Measurements from ENCODE around the gene SLX9. TPM values are rescaled to one million over a fixed set of nuclear protein-coding genes. Genes with fewer than 3 reads are reported as not detected.

Gene SLX9
- total RNA-seq, 1 donor from 2014 or later = 30.4 TPM

DNA sequence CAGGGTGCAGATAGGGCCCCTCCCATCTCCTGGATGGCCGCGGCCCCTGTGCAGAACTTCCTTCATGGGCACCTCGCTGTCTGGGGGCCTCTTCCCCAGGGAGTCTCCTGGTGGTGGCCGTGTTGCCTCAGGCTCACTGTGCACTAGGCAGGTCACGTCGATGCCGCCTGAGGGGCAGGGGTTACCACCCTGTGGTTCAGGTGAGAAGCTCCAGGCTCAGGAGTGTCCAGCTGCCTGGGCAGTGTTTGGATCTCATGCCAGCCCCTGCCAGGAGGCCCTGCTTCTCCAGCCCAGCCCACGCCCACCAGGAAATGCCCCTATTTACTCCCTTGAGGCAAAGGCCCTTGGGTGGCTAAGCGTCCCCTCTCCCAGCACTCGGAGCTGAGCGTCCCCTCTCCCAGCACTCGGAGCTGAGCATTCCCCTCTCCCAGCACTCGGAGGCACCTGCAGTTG is 21.2 kb upstream of the SLX9 start:
- TF ChIP-seq, protein P1, sequence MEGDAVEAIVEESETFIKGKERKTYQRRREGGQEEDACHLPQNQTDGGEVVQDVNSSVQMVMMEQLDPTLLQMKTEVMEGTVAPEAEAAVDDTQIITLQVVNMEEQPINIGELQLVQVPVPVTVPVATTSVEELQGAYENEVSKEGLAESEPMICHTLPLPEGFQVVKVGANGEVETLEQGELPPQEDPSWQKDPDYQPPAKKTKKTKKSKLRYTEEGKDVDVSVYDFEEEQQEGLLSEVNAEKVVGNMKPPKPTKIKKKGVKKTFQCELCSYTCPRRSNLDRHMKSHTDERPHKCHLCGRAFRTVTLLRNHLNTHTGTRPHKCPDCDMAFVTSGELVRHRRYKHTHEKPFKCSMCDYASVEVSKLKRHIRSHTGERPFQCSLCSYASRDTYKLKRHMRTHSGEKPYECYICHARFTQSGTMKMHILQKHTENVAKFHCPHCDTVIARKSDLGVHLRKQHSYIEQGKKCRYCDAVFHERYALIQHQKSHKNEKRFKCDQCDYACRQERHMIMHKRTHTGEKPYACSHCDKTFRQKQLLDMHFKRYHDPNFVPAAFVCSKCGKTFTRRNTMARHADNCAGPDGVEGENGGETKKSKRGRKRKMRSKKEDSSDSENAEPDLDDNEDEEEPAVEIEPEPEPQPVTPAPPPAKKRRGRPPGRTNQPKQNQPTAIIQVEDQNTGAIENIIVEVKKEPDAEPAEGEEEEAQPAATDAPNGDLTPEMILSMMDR (IDR thresholded peaks at IDR 0.05) = no peak
- H3K4me3 Mint-ChIP-seq (ENCODE audit: unreplicated experiment) = no peak overlapping the region
- peaks cover under 1% of the 10 kb centered on the region for H3K36me3 Mint-ChIP-seq (ENCODE audit: unreplicated experiment)
- no peak for DNase-seq (ENCODE audit: extremely low spot score, unreplicated experiment)
- no peak overlapping the region for H3K27ac Mint-ChIP-seq (ENCODE audit: unreplicated experiment)
- H3K9me3 Mint-ChIP-seq (ENCODE audit: unreplicated experiment) = no peaks in the 10 kb centered on the region
- H3K4me1 Mint-ChIP-seq (ENCODE audit: unreplicated experiment) = peaks cover 12% of the 10 kb centered on the region
- H3K27me3 Mint-ChIP-seq (ENCODE audit: unreplicated experiment) = peaks cover 21% of the 10 kb centered on the region

DNA sequence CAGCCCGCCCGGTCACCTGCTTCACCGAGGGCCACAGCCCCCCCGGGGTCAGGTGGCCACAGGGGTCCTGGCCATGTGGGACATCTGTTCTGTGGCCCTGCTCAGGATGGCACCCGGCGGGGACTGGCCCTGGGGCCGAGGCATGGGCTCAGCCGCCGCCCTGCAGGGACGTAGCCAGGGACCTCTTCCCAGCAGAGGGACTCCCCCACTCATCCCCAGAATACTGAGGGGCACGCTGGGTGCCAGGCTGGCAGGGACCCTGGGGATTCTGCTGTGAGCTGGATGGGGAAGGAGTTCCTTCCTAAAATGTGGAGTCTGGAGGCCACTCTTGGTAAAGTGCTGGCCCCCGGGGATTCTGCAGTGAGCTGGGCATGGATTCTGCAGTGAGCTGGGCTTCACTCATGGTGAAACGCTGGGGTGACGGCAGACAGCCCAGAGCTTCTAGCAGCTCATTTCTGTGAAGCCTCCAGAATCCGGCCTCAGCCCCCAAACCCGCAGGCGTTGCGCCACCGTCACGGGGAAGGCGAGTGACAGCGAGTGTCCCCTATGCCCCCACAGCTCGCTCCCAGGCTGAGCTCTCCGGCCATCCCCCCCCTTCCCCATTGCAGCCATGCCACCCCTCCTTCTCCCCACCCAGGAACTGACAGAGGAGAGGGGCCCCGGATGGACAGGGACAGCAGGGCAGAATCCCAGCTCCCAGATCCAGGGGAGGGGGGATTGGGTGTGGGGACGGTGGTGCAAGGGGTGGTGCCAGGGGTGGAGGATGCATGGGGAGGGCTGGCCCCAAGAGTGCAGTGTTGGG is 20.5 kb upstream of the SLX9 start:
- TF ChIP-seq, protein P1 (IDR thresholded peaks at IDR 0.05) = no peak
- H3K27me3 Mint-ChIP-seq (ENCODE audit: unreplicated experiment) = peaks cover 28% of the 10 kb centered on the region
- H3K4me1 Mint-ChIP-seq (ENCODE audit: unreplicated experiment) = peaks cover 8% of the 10 kb centered on the region
- H3K27ac Mint-ChIP-seq (ENCODE audit: unreplicated experiment) = no peak overlapping the region
- no peak for DNase-seq (ENCODE audit: extremely low spot score, unreplicated experiment)
- H3K9me3 Mint-ChIP-seq (ENCODE audit: unreplicated experiment) = no peaks in the 10 kb centered on the region
- no peak overlapping the region for H3K4me3 Mint-ChIP-seq (ENCODE audit: unreplicated experiment)
- peaks cover 4% of the 10 kb centered on the region for H3K36me3 Mint-ChIP-seq (ENCODE audit: unreplicated experiment)

DNA sequence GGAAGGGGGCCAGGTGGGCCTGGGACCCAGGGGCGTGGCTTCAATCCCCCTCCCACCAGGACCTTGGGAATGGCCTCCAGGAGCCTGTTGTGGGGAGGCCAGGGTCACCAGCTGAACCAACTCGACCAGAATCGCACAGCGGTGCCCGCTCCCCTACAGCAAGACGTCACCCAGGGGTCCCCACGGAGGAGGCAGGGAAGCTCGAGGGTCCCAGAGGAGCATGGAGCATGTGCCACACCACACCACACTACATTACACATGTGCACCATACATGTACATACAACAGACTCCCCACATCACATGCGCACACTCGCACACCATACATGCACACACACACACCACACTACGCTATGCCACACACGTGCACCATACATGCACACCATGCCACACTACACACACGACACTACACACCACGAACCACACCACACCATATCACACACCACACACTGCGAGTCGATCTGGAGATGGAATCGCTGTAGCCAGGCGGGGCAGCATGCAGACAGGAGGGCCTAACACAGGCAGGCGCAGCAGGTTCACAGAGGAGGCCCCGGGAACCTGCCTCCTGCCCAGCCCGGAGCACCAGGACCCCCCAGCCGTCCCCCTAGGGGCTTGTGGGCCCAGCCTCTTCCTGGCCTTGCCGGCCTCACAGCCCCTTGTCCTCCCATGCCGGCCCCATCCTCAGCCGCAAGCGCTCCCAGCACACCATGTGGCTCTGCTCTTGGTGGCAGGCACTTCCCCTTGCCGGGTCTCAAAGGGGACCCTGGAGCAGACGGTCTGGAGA is 19.7 kb upstream of the SLX9 start:
- no peak overlapping the region for H3K4me3 Mint-ChIP-seq (ENCODE audit: unreplicated experiment)
- peaks cover 5% of the 10 kb centered on the region for H3K4me1 Mint-ChIP-seq (ENCODE audit: unreplicated experiment)
- H3K9me3 Mint-ChIP-seq (ENCODE audit: unreplicated experiment) = no peaks in the 10 kb centered on the region
- peaks cover 4% of the 10 kb centered on the region for H3K36me3 Mint-ChIP-seq (ENCODE audit: unreplicated experiment)
- H3K27me3 Mint-ChIP-seq (ENCODE audit: unreplicated experiment) = peaks cover 28% of the 10 kb centered on the region
- DNase-seq (ENCODE audit: extremely low spot score, unreplicated experiment) = no peak
- H3K27ac Mint-ChIP-seq (ENCODE audit: unreplicated experiment) = no peak overlapping the region
- TF ChIP-seq, protein P1 (IDR thresholded peaks at IDR 0.05) = no peak

DNA sequence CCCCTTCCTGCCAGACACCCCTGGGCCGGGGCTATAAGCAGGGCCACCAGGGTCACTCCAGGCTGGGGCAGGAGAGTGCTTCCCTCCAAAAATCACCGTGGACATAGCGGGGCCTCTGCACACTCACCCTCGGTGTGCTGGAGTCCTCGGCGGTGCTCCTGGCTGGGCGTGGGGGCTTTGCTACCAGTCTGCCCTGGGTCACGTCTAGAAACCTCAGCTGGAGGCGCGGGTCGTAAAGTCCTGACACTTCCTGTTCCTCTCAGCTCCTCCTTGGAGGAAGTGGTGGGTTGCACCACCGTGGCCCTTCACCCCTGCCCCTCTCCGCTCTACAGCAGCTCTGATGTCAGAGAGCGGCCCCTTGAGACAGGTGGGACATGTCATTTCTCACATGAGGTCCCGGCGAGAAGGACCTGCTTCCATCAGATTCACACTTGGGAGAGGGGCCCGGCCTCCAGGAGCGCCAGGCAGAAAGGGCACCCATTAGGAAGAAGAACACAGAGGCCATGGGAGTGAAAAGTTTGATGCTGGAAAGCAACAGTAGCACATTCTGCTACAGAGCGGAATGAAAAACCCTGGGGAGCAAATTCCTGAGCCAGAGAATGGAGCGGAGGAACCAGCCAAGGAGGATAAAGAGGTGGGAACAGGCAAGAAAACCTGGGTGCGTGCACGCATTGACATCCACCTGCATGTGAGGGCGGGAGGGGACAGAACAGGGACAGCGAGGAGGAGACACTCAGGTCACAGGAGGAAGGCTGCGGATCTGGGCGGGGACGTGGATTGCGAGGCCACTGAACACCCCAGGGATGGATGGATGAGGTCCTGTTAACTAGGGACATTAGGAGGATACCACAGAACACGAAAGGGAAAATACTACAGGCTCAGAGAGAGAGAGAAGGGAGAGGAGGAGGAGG is 18.9 kb upstream of the SLX9 start, which contains the start of gene ITGB2:
Gene ITGB2, minus strand, starts transcription at position 206 of the 911 bp plus-strand sequence. CDS start 10,117 bp downstream, outside the sequence.
- TF ChIP-seq, protein P1 (IDR thresholded peaks at IDR 0.05) = no peak
- Mint-ChIP-seq H3K4me1 (ENCODE audit: unreplicated experiment) (peaks cover 6% of the 10 kb centered on the region), H3K36me3 (ENCODE audit: unreplicated experiment) (peaks cover 4% of the 10 kb centered on the region), H3K27ac (ENCODE audit: unreplicated experiment) (no peak within 1 kb of the TSS), H3K9me3 (ENCODE audit: unreplicated experiment) (no peaks in the 10 kb centered on the region), H3K27me3 (ENCODE audit: unreplicated experiment) (peaks cover 28% of the 10 kb centered on the region), H3K4me3 (ENCODE audit: unreplicated experiment) (no peak within 1 kb of the TSS)
- no peak for DNase-seq (ENCODE audit: extremely low spot score, unreplicated experiment)
